NCI-H2196 treated with DMSO at 0.1 percent for 48 hours (cell line): ENCODE measurements around the gene FCHO1.

Experiments used
- DNase-seq: peaks from one replicate; lab custom pipeline; 2025; ENCODE audit not compliant: unreplicated experiment; lab: John Stamatoyannopoulos, UW

Gene FCHO1

GRCh38 chr19:17824339-17824738 lies 73.1 kb downstream of the FCHO1 start:
- DNase-seq: no peak

DNA sequence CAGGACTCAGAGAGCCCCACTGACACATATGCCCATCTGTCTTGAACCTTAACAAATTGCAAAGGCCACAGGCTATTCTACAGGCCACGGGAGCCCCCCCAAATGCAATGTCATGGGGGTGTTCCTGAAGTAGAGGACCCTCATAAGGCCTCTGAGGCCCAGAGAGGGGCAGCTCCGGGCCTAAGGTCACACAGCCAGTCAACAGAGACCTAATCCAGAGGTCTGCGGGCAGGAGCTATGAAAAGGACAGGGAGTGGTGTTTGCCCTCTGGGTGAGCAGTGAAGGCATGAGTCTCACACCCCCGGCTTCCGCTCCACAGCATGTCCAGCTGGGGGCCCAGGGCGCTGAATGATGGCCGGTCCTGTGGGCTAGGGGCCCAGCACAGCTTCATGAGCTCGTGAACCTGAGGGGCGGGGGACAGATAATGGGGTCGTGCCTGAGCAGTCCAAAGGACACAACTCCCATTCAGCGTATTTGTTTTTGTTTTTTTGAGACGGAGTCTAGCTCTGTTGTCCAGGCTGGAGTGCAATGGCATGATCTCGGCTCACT lies 75.3 kb downstream of the FCHO1 start:
- DNase-seq: no peak

DNA sequence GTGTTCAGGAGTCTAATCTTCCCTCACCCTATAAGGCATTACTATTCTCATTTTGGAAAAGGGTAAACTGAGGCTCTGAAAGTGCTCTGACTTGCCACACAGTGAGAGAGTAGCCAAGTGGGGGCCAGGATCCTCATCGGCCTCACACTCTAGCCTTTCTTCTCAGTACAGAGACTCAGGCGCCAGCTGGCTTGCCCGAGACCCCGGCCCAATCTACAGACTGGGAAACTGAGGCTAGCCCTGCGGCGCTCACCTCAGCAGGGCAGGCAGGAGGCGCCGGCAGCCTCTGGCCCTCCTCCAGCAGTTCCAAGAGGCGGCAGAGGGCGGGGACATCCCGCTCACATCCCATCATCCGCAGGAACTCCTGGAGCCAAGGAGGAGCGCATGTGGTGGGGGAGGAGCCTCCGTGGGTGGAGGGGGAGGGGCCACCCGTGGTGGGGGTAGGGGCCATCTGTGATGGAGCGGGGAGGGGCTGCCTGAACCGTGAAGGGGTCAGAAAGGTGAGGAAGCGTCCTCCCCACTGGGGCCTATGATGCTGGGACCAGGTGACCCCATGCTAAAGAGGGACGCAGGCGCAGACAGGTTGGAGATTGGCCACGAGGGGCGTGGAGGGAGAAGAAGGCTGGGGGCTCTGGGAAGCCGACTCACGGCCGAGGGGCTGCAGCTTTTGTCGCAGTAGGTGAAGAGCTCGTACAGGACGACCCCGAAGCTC lies 78.7 kb downstream of the FCHO1 start:
- DNase-seq: peak; percentile 82

- peak; percentile 95 for DNase-seq
Measured at GRCh38 chr19:17830567-17831418, 79.5 kb downstream of the FCHO1 start.

DNA sequence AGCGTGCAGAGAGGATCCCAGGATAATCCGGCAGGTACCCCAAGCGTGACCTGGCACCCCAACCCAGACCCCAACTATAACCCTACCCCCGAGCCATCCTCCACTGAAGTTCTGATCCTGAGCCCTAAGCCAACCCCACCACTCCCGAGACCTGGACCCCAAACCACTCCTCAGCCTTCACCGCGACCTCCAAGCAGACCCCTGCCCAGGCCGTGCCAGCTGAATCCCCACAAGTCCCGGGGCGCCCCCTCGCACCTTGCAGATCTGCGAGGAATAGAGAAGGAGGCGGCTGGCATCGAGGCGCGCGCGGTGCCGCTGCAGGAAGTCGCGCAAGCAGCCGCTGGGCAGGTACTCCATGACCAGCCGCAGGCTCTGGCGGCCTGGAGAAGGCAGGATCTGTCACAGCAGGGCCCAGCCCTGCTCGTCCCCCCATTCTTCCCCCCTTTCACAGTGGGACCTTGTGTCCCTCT lies 80.2 kb downstream of the FCHO1 start:
- DNase-seq: no peak

DNA sequence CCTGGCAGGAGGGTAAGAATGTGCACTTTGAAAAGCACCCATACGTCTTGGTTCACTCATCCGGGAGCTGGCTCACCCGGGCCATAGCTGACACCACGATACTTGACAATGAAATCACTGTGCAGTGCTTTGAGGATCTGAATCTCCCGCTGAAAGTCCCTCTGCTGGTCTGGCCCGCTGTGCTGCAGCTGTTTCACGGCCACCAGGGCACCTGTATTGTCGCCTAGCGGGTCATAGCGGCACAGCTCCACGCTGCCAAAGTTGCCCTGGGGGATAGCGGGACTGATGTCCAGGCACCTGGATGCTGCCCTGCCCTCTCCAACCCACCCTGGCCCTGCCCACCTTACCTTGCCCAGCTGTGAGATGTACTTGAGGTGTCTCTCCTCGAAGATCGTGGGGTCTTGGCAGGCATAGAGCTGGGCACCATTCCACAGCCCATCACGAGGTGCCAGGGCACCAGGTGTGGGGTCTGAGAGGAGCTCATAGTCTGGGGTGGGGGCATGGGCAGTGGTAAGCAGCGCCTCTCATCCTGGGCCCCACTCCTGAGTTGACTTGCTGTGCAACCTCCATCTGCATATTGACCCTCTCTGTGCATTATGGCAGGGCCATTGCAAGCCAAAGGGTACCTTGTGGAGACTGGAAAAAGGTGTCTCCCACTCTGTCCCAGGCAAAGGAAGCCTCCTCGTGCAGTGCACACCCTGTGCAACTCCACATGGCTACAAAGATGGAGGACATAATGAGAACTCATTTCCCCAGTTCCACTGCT lies 81.3 kb downstream of the FCHO1 start:
- DNase-seq: no peak

DNA sequence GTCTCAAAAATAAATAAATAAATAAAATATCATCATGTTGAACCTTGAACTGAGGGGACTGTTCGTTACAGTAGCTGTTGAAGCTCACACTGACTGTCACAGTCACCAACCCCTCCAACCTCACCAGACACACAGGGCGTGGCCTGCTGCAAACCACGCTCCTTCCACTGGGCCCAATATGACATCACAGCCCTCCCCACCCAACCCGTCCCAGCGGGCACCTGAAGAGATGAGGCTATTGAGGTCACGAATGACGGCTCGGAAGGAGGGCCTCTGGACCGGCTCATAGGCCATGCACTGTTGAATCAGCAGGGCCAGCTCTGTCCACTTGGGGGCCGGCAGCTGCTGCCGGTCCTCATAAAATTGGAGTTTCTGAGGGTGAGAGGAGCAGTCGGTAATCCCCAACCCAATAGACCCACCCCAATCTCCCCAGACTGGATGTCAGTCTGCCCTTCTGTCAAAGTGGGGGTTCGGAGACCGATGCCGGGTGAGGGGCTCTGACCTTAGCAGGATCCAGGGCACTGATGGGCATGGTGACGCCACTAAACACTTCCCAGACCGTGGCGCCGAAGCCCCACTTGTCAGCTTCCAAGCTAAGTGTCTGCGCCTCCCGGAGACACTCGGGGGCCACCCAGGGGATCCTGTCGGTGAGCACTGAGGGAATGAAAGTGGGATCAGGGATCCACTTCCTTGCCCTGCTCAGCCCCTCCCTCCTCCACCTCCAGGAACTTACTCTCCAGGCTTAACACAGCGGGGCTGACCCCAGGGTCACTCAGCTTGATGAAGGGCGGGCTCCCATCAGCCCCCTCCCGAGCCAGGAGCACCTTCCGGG lies 83.3 kb downstream of the FCHO1 start:
- DNase-seq: no peak

DNA sequence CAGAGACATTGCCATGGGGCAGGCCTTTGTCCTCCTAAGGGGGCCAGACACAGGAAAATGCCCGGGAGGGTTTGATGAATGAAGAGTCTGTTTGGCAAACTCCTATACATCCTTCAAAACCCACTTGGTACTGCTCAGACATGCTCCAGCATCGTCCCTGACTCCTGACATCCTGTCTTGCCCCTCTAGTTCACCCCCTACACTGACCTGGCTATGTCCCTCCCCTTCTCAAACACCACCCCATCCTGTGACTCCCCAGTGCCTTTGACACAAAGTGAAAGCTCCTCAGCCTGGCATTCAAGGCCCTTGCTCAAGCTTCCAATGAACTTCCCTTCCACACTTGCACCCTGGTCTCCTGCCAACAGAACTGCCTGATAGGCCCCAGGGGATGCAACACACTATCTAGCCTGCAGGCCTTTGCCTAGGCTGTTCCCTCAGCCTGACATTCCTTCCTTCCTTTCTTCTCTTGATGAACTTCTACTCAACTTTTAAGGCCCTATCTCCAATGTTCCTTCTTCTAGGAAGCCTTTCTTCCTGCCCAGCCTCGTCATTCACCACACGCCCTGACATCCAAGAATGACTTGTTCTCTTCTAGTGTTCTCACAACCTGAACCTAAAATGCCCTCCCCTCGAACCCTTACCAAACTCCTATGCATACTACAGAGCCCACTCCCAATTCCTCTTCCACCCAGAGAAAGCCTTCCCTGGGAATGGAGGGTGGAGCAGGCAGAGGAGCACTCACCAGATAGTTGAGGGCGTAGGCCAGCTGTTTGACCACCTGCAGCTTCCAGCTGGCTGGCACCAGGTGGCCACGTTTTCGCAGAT lies 84.1 kb downstream of the FCHO1 start:
- DNase-seq: no peak

GRCh38 chr19:17836530-17836929 lies 85.3 kb downstream of the FCHO1 start:
- no peak for DNase-seq

GRCh38 chr19:17837972-17838371 lies 86.7 kb downstream of the FCHO1 start:
- DNase-seq: no peak
